GM19372 (cell line): ENCODE results near the gene FOXJ3.

Source experiments
- ATAC-seq: cut with Tn5 transposase; IDR thresholded peaks from one replicate; pipeline ENCODE4 v1.9.1; 2021; ENCODE audit warnings: mild to moderate bottlenecking, low read depth, moderate library complexity; ENCODE audit not compliant: unreplicated experiment

FOXJ3 gene

GRCh38 chr1:42148166-42148565 is 186.9 kb downstream of the FOXJ3 start:
- no peak for ATAC-seq

- no peak for ATAC-seq
Observed at GRCh38 chr1:42146626-42147320, 188.3 kb downstream of the FOXJ3 start.

GRCh38 chr1:42145764-42146625 is 189.0 kb downstream of the FOXJ3 start:
- ATAC-seq = no peak

GRCh38 chr1:42145389-42145716 is 189.7 kb downstream of the FOXJ3 start:
- no peak for ATAC-seq

GRCh38 chr1:42144711-42145388 is 190.2 kb downstream of the FOXJ3 start:
- ATAC-seq = no peak

- no peak for ATAC-seq
Observed at GRCh38 chr1:42143896-42144710, 190.9 kb downstream of the FOXJ3 start.

- ATAC-seq = no peak
Observed at GRCh38 chr1:42142894-42143675, 191.9 kb downstream of the FOXJ3 start.

GRCh38 chr1:42141978-42142377 is 193.1 kb downstream of the FOXJ3 start:
- ATAC-seq = no peak

GRCh38 chr1:42140191-42140590 is 194.8 kb downstream of the FOXJ3 start:
- ATAC-seq = no peak

- no peak for ATAC-seq
Observed at GRCh38 chr1:42139444-42139843, 195.6 kb downstream of the FOXJ3 start.

GRCh38 chr1:42138586-42138985 is 196.4 kb downstream of the FOXJ3 start:
- ATAC-seq = no peak

- ATAC-seq = no peak
Observed at GRCh38 chr1:42137766-42138165, 197.3 kb downstream of the FOXJ3 start.

GRCh38 chr1:42136466-42136865 is 198.6 kb downstream of the FOXJ3 start:
- ATAC-seq = no peak

- no peak for ATAC-seq
Observed at GRCh38 chr1:42135426-42135825, 199.6 kb downstream of the FOXJ3 start.

GRCh38 chr1:42133809-42134526 is 201.1 kb downstream of the FOXJ3 start:
- no peak for ATAC-seq

- no peak for ATAC-seq
Observed at GRCh38 chr1:42133390-42133789, 201.6 kb downstream of the FOXJ3 start.

- ATAC-seq = no peak
Observed at GRCh38 chr1:42130061-42130660, 204.9 kb downstream of the FOXJ3 start.

- no peak for ATAC-seq
Observed at GRCh38 chr1:42128964-42129363, 206.1 kb downstream of the FOXJ3 start.

- no peak for ATAC-seq
Observed at GRCh38 chr1:42128499-42128898, 206.5 kb downstream of the FOXJ3 start.
